D341Med (cell line): ENCODE measurements around the gene MARCHF4.

ENCODE experiments used
- DNase-seq: peaks from one replicate; pipeline ENCODE4 v3.0.0; 2012; ENCODE audit warnings: low spot score

Gene MARCHF4

GRCh38 chr2:216371721-216372702, at the start of gene MARCHF4:
Gene MARCHF4, minus strand, starts transcription at chr2:216372483. Its CDS starts 2,223 bp downstream, at chr2:216370260.
- peak; percentile 64 for DNase-seq

GRCh38 chr2:216420367-216421101, 48.3 kb upstream of the MARCHF4 start:
- DNase-seq, result no peak

GRCh38 chr2:216418981-216419380, 46.7 kb upstream of the MARCHF4 start:
- no peak for DNase-seq

GRCh38 chr2:216416571-216417307, 44.5 kb upstream of the MARCHF4 start:
- no peak for DNase-seq

- DNase-seq, result no peak
Observed at GRCh38 chr2:216415541-216415940, 43.3 kb upstream of the MARCHF4 start.

- no peak for DNase-seq
Observed at GRCh38 chr2:216414772-216415319, 42.6 kb upstream of the MARCHF4 start.

GRCh38 chr2:216413882-216414281, 41.6 kb upstream of the MARCHF4 start:
- DNase-seq, result no peak

GRCh38 chr2:216412022-216412999, 40.0 kb upstream of the MARCHF4 start, which contains the start of gene SMARCAL1:
Gene SMARCAL1, plus strand, starts transcription at chr2:216412484. Its CDS starts 2,221 bp downstream, at chr2:216414705.
- DNase-seq, result peak; percentile 93

GRCh38 chr2:216410550-216410949, 38.3 kb upstream of the MARCHF4 start:
- DNase-seq, result no peak

- DNase-seq, result no peak
Observed at GRCh38 chr2:216408426-216409290, 36.4 kb upstream of the MARCHF4 start.

GRCh38 chr2:216406826-216407225, 34.5 kb upstream of the MARCHF4 start:
- no peak for DNase-seq

- no peak for DNase-seq
Observed at GRCh38 chr2:216405588-216405987, 33.3 kb upstream of the MARCHF4 start.

- peak; percentile 46 for DNase-seq
Observed at GRCh38 chr2:216404010-216404618, 31.8 kb upstream of the MARCHF4 start.

GRCh38 chr2:216402751-216403150, 30.5 kb upstream of the MARCHF4 start:
- no peak for DNase-seq

GRCh38 chr2:216399621-216400020, 27.3 kb upstream of the MARCHF4 start:
- DNase-seq, result peak; percentile 44

GRCh38 chr2:216394881-216395280, 22.6 kb upstream of the MARCHF4 start:
- DNase-seq, result no peak

- no peak for DNase-seq
Observed at GRCh38 chr2:216392945-216393840, 20.9 kb upstream of the MARCHF4 start.

GRCh38 chr2:216392018-216392562, 19.8 kb upstream of the MARCHF4 start:
- DNase-seq, result no peak
